Lower lobe of right lung (tissue), 2 donors: ENCODE measurements around the gene FGFRL1. TPM values are rescaled to one million over a fixed set of nuclear protein-coding genes. Genes with fewer than 3 reads are reported as not detected.

Experiments used
- ATAC-seq, 2 donors: fragments of 200-7000 bp; cut with Tn5 transposase; one replicate each; pipeline ENCODE4 v1.9.1; 2020 to 2022; ENCODE audit warnings: mild to moderate bottlenecking in 2 of 2, moderate library complexity in 2 of 2
- DNase-seq: peaks from one replicate; pipeline ENCODE4 v3.0.0-alpha.2; 2020
- H3K27ac ChIP-seq: fragments of 200-600 bp; one replicate; pipeline ENCODE4 v1.8.0; 2022
- H3K27me3 ChIP-seq: fragments of 200-600 bp; one replicate; pipeline ENCODE4 v1.8.0; 2022; ENCODE audit warnings: low read depth
- H3K36me3 ChIP-seq: fragments of 200-600 bp; one replicate; pipeline ENCODE4 v1.8.0; 2022; ENCODE audit warnings: mild to moderate bottlenecking
- H3K4me1 ChIP-seq: fragments of 200-600 bp; one replicate; pipeline ENCODE4 v1.8.0; 2022
- H3K4me3 ChIP-seq: fragments of 200-600 bp; one replicate; pipeline ENCODE4 v1.8.0; 2022; ENCODE audit warnings: mild to moderate bottlenecking
- H3K9me3 ChIP-seq: fragments of 200-600 bp; one replicate; pipeline ENCODE4 v1.8.0; 2022
- CTCF ChIP-seq: fragments of 200-600 bp; IDR thresholded peaks from one replicate; pipeline ENCODE4 v1.8.0; 2022; ENCODE audit warnings: antibody characterized with exemption, mild to moderate bottlenecking
- intact Hi-C: fragments of 100-400 bp; cut with DNase I; formaldehyde crosslinking; loops from one replicate; pipeline ENCODE4 v1.11.0; 2022
- total RNA-seq: library from RNA; stranded (reverse); fragmentation: NEBNext Ultra II Directional; extraction: Animal tissue kit (Norgen Biotek cat#: 25700); gene quantifications from one replicate; pipeline ENCODE4 v1.2.1, GENCODE V29; 2021
- donor health status: DM: no; HTN: yes; CAD: no; lungs with severe emphysema.

Gene FGFRL1
- total RNA-seq, 1 donor from 2014 or later: 23.4 TPM

GRCh38 chr4:1060121-1060520 lies 48.7 kb downstream of the FGFRL1 start:
- Histone ChIP-seq H3K4me1 (peaks cover 6% of the 10 kb centered on the region), H3K4me3 (no peak overlapping the region), H3K27ac (no peak overlapping the region), H3K9me3 (no peaks in the 10 kb centered on the region), H3K36me3 (no peaks in the 10 kb centered on the region), H3K27me3 (peaks cover 40% of the 10 kb centered on the region)
- intact Hi-C loops: no loop called here
- no peak for TF ChIP-seq CTCF
- no peak for DNase-seq
- ATAC-seq: no peak

- ATAC-seq (no peak), DNase-seq (no peak)
- H3K27ac ChIP-seq: no peak overlapping the region
- H3K4me3 ChIP-seq: no peak overlapping the region
- intact Hi-C loops: no loop called here
- H3K9me3 ChIP-seq: no peaks in the 10 kb centered on the region
- no peaks in the 10 kb centered on the region for H3K36me3 ChIP-seq
- H3K27me3 ChIP-seq: peaks cover 38% of the 10 kb centered on the region
- H3K4me1 ChIP-seq: peaks cover 2% of the 10 kb centered on the region
- TF ChIP-seq CTCF: no peak
These were observed 49.2 kb downstream of the FGFRL1 start for GRCh38 chr4:1060621-1061020.

- Histone ChIP-seq H3K36me3 (no peaks in the 10 kb centered on the region), H3K27me3 (peaks cover 33% of the 10 kb centered on the region), H3K27ac (no peak overlapping the region), H3K4me3 (no peak overlapping the region), H3K4me1 (no peaks in the 10 kb centered on the region), H3K9me3 (no peaks in the 10 kb centered on the region)
- DNase-seq: no peak
- no peak for TF ChIP-seq CTCF
- intact Hi-C loops: no loop called here
- ATAC-seq: no peak
These were observed 49.8 kb downstream of the FGFRL1 start for GRCh38 chr4:1061056-1061700.

GRCh38 chr4:1061760-1062159 lies 50.3 kb downstream of the FGFRL1 start:
- Histone ChIP-seq H3K4me1 (no peaks in the 10 kb centered on the region), H3K27me3 (peaks cover 28% of the 10 kb centered on the region), H3K9me3 (no peaks in the 10 kb centered on the region), H3K27ac (no peak overlapping the region), H3K4me3 (no peak overlapping the region), H3K36me3 (no peaks in the 10 kb centered on the region)
- intact Hi-C loops: no loop called here
- TF ChIP-seq CTCF: no peak
- DNase-seq: no peak
- no peak for ATAC-seq

GRCh38 chr4:1062419-1062818 lies 51.0 kb downstream of the FGFRL1 start:
- Histone ChIP-seq H3K36me3 (no peaks in the 10 kb centered on the region), H3K4me3 (no peak overlapping the region), H3K27me3 (peaks cover 22% of the 10 kb centered on the region), H3K4me1 (no peaks in the 10 kb centered on the region), H3K9me3 (no peaks in the 10 kb centered on the region), H3K27ac (no peak overlapping the region)
- intact Hi-C loops: no loop called here
- TF ChIP-seq CTCF: no peak
- ATAC-seq (no peak), DNase-seq (no peak)
